GM12874 (cell line): ENCODE measurements around the gene RTL1.
A peak's percentile ranks its signal among the peaks of the same experiment; 100 is the strongest.

Experiments
- TF ChIP-seq, protein P1 (sequence below): IDR thresholded peaks from 2 replicates; pipeline ENCODE4 v1.5.1; 2011; ENCODE audit warnings: low read depth, mild to moderate bottlenecking, control low read depth, low read length, moderate library complexity; ENCODE audit not compliant: insufficient read depth

RTL1 gene

DNA sequence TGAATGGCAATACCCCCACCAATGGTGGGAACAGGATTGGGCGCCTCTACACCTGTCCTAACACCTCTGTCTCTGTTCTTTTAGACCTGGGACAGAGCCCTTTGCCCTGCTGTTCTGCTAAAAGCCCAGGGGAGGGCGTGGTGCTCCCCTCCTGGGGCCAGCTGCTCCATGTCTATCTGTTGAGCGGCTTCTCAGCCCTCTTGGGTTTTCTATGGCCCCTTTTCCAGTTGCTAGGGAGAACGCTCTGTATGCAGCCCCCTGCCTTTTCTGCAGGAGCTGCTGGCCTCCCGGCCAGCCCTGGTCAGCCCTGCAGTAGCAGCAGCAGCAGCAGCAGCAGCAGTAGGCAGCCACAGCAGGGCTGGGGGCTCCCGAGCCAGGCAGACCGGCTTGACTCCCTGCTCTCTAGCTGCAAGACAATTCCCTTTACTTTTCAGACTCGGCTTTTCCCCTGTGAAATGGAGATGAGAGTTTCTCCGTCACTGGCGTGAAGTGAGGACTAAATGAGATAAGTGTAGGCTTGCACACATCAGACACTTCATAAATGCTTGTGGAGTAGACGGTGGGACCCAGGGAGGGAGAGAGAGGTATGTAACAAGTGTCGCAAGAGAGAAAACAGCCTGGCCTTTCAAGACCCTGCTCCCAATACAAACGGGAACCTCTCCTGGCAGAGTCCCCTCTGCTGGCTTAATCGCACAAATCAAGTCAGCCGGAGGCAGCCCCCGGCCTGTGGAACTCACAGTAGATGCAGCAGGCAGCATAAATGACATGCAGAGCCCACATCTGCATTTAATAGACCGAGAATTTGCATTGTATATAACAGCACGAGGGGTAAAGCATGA is 1.0 kb downstream of the RTL1 start:
- TF ChIP-seq, protein P1, sequence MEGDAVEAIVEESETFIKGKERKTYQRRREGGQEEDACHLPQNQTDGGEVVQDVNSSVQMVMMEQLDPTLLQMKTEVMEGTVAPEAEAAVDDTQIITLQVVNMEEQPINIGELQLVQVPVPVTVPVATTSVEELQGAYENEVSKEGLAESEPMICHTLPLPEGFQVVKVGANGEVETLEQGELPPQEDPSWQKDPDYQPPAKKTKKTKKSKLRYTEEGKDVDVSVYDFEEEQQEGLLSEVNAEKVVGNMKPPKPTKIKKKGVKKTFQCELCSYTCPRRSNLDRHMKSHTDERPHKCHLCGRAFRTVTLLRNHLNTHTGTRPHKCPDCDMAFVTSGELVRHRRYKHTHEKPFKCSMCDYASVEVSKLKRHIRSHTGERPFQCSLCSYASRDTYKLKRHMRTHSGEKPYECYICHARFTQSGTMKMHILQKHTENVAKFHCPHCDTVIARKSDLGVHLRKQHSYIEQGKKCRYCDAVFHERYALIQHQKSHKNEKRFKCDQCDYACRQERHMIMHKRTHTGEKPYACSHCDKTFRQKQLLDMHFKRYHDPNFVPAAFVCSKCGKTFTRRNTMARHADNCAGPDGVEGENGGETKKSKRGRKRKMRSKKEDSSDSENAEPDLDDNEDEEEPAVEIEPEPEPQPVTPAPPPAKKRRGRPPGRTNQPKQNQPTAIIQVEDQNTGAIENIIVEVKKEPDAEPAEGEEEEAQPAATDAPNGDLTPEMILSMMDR, result no peak

DNA sequence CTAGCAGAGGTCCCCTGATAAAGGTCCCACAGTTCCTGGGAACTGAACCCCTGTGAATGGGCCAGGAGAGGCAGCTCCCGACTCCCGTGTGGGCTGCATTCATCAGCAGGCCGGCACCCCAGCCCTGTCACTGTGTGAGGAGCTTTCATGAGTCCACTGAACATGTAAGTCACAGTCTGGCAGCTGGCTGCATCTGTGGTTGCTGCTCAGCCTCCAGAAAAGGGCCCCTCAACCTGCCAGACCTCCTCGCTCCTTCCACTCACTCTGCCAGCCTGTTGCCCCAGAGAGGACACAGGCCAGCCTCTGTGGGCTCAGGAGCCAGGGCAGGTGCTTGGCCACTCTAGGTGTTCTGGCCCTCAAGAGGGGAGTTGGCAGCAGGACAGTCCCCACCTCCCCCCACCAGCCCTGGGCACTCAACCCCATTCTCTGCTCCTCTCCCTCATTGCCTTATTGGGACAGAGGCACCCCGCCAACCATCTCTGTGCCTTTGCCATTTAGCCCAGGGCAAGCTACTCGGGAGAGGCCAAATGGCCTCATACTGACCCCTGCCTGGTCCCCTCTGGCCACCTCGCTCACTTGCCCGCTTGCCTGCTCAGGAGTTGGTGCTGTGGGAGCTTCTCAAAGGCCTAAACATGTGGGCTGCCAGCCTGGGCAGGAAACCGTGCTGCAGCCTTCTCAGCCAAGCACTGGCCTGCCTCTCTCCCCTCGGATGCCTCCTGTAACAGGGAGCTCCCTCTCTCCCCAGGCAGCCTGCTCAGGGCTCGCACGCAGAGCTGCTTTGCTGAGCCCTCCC is 1.9 kb downstream of the RTL1 start:
- TF ChIP-seq, protein P1, result no peak

DNA sequence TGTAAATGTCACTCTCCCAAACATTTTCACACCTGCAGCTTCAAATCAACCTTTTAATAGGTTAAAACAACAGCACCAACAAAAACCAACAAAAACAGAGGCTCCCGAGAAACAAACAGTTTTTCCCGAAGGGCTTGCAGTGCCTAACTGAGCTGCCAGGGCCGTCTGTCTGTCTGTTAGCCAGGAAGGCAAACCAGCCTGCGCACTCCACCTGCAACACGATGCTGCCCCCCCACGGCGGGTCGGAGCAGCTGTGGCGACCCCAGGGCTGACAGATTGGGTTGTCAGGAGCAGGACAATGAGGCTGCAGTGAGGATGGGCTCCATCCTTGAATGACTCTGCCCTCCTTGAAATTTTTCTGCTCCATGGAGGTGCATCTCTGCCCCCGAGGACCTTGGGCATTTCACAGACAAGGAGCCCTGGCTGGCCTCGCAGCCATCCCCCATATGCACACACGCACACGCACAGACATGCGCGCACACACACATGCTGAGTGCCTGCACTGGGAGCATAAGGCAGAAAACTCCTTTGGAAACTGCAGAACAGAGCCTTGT is 2.6 kb downstream of the RTL1 start:
- TF ChIP-seq, protein P1, result peak; percentile 30; the same call in 1 of the 2 replicates

DNA sequence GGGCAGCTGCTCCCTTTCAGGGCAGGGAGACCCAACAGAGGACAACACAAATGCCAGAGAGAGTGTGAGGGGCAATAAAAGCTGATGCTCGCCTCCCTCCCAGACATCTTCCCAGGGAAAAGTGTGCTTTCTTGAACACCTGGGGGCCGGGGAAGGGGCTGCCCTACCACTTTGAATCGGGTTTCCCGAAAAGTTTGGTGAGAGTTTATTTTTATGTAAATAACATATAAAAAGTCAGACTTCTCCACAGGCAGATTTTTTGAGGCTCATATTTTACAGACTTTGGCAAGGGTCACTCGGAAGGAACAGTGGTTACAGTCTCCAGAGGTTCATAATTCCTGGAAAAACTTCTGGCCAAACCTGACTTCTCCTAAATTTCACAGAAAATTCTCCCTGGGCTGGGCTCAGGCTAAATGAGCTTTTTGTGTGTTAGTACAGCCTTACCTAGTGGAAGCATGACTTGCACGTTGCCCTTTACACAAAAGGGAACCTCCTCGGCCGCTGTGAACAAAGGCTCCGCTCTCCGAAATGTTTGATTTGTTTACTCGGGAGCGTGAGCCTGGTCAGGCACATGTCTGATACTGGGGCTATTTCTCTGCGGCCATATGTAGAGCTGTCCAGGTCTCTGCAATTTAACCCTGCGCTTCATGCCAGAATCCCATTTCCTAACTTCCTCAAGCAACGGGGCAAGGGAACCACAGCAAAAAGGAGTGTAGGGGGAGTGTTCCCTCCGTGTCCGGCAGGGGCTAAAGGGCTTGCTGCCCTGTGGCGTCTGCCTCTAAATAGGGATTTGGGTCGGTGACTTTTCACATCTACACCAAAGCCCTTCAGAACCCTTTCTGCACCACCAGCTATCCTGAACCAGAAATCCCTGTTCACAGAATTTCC is 3.4 kb downstream of the RTL1 start:
- TF ChIP-seq, protein P1, result no peak

DNA sequence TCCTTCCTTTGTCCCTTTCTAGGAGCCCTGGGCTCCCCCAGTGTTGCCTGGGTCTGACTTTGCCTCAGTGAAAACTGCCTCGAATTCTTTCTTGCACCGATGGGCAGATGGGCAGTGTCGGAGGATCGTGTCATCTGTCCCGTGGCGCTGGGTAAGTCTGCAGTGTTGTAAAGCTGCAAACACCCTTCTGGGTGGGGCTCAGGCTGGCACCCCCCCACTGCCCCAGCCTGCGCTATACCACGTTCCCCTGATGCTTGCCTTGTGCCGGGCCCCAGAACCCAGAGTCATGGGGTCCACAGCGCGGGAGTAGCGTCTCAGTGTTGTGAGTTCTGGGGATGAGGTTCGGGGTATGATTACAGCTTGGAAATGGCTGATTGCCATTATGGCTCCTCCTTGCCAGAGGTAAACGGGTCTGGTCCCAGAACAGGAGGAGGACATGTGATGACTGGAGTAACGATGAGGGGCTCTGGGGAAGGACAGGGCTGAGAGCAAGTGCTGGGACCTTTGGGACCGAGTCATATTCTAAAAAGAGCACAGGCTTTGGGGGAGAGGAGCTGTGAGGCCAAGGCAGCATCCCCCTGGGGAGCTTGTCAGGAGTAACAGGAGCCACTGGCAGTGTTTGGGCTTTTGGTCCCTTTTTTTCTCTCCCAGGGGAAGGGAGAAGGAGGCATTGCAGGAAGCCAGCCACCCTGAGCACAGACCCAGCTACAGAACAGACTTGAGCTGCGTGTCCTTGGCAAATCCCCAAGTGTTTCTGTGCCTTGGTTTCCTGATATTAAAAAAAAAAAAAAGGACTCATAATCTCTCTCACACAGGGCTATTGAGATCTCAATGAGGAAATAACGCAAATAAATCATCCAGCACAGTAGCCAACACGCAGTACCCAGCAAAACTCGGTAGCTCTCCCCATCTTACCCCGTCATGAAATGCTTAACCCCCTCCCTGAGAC is 4.3 kb downstream of the RTL1 start:
- TF ChIP-seq, protein P1, result no peak

DNA sequence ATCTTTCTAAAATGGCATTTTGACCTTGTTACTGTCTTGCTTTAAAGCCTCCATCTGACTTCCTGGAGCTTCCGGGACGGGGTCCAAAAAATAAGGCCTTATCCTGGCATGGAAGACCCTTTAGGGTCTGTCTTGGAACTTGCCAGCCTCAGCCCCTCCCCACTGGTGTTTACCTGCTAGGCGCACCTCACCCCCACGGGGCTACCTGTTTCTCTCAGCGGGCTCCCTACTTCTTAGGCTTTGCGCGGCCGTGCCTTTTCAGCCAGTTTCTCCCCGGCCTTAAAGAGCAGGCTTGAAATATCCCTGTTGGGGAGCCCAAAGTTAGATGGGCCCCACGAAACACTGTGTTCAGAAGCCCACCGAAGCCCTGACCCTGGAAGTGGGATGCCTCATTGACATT is 5.1 kb downstream of the RTL1 start:
- TF ChIP-seq, protein P1, result no peak
